HFF-Myc (cell line): Measurements from ENCODE around the gene KRTAP19-4.

ENCODE experiments used
- DNase-seq: peaks from one replicate; pipeline ENCODE4 v3.0.0-alpha.2; 2011; ENCODE audit warnings: low read depth; ENCODE audit errors: extremely low read depth
- H3K4me3 ChIP-seq: replicated peaks from 2 replicates; pipeline ENCODE4 v1.5.1; 2011; ENCODE audit warnings: low read depth, mild to moderate bottlenecking, control low read depth, low read length
- CTCF ChIP-seq: IDR thresholded peaks from 2 replicates; pipeline ENCODE4 v1.5.1; 2012; ENCODE audit warnings: mild to moderate bottlenecking, low read depth, low read length, control low read depth; ENCODE audit errors: missing control alignments

Gene KRTAP19-4

GRCh38 chr21:30468900-30469714, 27.9 kb downstream of the KRTAP19-4 start:
- no peak for TF ChIP-seq CTCF
- no peak for DNase-seq
- no peak overlapping the region for H3K4me3 ChIP-seq

GRCh38 chr21:30463713-30464112, 33.3 kb downstream of the KRTAP19-4 start:
- DNase-seq = no peak
- TF ChIP-seq CTCF = peak; percentile 21
- no peak overlapping the region for H3K4me3 ChIP-seq

GRCh38 chr21:30448514-30448913, 48.5 kb downstream of the KRTAP19-4 start:
- no peak for DNase-seq
- H3K4me3 ChIP-seq = no peak overlapping the region
- no peak for TF ChIP-seq CTCF

GRCh38 chr21:30447056-30447455, 49.9 kb downstream of the KRTAP19-4 start:
- H3K4me3 ChIP-seq = no peak overlapping the region
- no peak for TF ChIP-seq CTCF
- DNase-seq = no peak
